GM19099 (cell line): Measurements from ENCODE around the gene DDAH2.

Experiments used
- POLR2A ChIP-seq: IDR thresholded peaks from 3 replicates; pipeline ENCODE4 v1.6.1; 2011; ENCODE audit warnings: low read depth; ENCODE audit not compliant: insufficient read length; ENCODE audit errors: extremely low read depth

DDAH2 gene

DNA sequence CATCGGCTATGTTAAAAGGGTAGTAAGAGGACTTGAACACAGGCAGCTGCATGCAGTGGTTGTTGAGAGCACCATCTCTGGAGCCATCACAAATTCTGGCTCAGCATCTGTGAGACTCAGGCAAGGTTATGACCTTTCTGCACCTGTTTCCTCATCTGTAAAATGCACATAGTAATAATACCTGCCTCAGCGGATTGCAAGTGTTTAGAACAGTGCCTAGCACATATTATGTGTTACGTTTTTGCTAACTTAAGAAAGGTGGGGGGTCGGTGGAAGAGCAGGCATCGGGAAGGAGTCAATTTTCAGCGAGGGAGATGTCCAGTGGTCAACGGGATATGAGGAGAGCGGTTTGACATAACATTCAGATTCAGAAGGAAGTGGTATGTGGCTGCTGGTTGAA is 51.1 kb downstream of the DDAH2 start:
- TF ChIP-seq POLR2A = no peak
